ENCODE measurements around the gene MRPS15.

DNA sequence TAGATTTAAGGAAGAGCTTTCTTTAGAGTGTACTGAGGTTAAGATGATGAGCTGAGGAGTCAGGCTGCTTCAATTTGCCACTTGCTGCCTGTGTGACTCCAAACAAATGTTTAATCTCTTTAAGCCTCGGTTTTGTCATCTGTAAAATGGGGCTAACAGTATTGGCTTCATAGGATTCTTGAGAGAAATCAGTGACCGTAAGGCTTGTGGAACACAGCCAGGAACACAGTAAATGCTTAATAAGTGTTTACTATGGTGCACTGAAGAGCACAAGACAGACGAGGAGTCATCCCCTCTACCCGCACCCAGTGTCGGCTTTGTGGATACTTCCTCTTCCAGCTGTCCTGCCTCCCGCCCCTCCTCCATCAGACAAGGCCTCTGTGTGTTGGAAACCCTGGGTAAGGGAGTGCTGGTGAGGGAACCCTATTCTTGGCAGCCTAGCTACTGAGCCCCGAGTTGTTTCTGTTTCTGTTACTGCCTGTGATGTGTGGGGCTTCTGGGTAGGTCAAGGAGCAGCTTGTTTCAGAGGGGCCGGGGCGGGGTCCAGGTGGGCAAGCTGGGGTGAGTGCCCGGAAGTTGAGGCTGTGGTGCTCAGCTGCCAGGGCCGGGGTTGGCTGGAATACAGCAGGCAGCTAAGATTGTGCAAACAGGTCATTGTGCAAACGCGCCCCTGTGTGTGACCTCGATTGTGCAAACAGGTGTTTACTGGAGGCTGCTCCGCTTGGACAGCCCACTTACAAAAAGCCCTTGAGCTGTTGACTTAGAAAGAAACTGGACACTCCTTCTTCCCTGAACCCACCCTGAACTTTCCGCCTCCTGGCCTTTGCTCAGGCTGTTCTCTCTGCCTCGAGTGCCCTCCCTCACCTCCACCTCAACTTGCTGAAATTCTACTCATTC, 22.5 kb upstream of the MRPS15 start:
- TF ChIP-seq CTCF (IDR thresholded peaks at IDR 0.05; ENCODE audit: low read depth, low read length) (no peak), EZH2phosphoT487 (IDR thresholded peaks at IDR 0.05; ENCODE audit: low read depth) (no peak)
